Prostate gland (tissue), 2 donors: ENCODE results near the gene CELSR3. TPM values are rescaled to one million over a fixed set of nuclear protein-coding genes. Genes with fewer than 3 reads are reported as not detected.

ENCODE experiments used
- DNase-seq: peaks from one replicate; pipeline ENCODE4 v3.0.0-alpha.2; 2019; ENCODE audit warnings: low spot score
- H3K27ac ChIP-seq, 2 donors: fragments of 200-600 bp; sonication (generic); 2 replicates each; pipeline ENCODE4 v1.5.1; 2017 to 2019
- H3K27me3 ChIP-seq: fragments of 200-600 bp; sonication (generic); replicated peaks from 2 replicates; pipeline ENCODE4 v1.5.1; 2019; ENCODE audit not compliant: insufficient read depth
- H3K36me3 ChIP-seq, 2 donors: fragments of 200-600 bp; sonication (generic); 1 replicate in 1 of 2; 2 replicates in 1 of 2; pipeline versions ENCODE4 v1.5.1 to v1.8.1; 2017 to 2019
- H3K4me1 ChIP-seq: fragments of 200-600 bp; sonication (generic); replicated peaks from 2 replicates; pipeline ENCODE4 v1.5.1; 2019
- H3K4me3 ChIP-seq, 2 donors: fragments of 200-600 bp; sonication (generic); 2 replicates each; pipeline ENCODE4 v1.5.1; 2017 to 2019
- H3K9me3 ChIP-seq: fragments of 200-600 bp; sonication (generic); 2 replicates; pipeline ENCODE4 v1.5.1; 2017
- CTCF ChIP-seq, 4 experiments: fragments of 200-600 bp in 2 of 4; fragments of 450-650 bp in 2 of 4; sonication (generic) in 2 of 4; IDR thresholded peaks; 1 replicate in 3 of 4; 2 replicates in 1 of 4; pipeline ENCODE4 v1.5.1; 2016 to 2019; ENCODE audit warnings: antibody characterized with exemption in 4 of 4, mild to moderate bottlenecking in 2 of 4, moderate library complexity in 2 of 4
- POLR2A ChIP-seq: fragments of 450-650 bp; IDR thresholded peaks from one replicate; pipeline ENCODE4 v1.6.1; 2016; ENCODE audit warnings: antibody characterized with exemption, mild to moderate bottlenecking
- POLR2AphosphoS5 ChIP-seq: sonication (generic); formaldehyde crosslinking; IDR thresholded peaks from one replicate; pipeline ENCODE4 v1.6.1; 2017; ENCODE audit warnings: antibody characterized with exemption
- WGBS: methylation state at CpG from one replicate; pipeline ENCODE4 v1.1.5; 2018; 5-methylcytosine and 5-hydroxymethylcytosine counted together
- intact Hi-C: fragments of 100-400 bp; cut with DNase I; formaldehyde crosslinking; loops from one replicate; pipeline ENCODE4 v1.14.2; 2022
- total RNA-seq, 2 donors: library from RNA; depleted of rRNA; stranded (reverse); fragments of >200 nt; gene quantifications; one replicate each; pipeline ENCODE4 v1.1.0, GENCODE V29; 2016

The CELSR3 gene, protein sequence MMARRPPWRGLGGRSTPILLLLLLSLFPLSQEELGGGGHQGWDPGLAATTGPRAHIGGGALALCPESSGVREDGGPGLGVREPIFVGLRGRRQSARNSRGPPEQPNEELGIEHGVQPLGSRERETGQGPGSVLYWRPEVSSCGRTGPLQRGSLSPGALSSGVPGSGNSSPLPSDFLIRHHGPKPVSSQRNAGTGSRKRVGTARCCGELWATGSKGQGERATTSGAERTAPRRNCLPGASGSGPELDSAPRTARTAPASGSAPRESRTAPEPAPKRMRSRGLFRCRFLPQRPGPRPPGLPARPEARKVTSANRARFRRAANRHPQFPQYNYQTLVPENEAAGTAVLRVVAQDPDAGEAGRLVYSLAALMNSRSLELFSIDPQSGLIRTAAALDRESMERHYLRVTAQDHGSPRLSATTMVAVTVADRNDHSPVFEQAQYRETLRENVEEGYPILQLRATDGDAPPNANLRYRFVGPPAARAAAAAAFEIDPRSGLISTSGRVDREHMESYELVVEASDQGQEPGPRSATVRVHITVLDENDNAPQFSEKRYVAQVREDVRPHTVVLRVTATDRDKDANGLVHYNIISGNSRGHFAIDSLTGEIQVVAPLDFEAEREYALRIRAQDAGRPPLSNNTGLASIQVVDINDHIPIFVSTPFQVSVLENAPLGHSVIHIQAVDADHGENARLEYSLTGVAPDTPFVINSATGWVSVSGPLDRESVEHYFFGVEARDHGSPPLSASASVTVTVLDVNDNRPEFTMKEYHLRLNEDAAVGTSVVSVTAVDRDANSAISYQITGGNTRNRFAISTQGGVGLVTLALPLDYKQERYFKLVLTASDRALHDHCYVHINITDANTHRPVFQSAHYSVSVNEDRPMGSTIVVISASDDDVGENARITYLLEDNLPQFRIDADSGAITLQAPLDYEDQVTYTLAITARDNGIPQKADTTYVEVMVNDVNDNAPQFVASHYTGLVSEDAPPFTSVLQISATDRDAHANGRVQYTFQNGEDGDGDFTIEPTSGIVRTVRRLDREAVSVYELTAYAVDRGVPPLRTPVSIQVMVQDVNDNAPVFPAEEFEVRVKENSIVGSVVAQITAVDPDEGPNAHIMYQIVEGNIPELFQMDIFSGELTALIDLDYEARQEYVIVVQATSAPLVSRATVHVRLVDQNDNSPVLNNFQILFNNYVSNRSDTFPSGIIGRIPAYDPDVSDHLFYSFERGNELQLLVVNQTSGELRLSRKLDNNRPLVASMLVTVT (N-terminal part only)
- total RNA-seq = 1 to 10 TPM in 1 of 2 donors, under 1 TPM in 1; 0.41 to 6.4 TPM

GRCh38 chr3:48662753-48663488 is at the start of gene CELSR3:
CELSR3 (minus strand) TSS chr3:48662886; CDS start chr3:48662634, 252 bp downstream.
- Histone ChIP-seq H3K27ac (peak within 1 kb of the TSS; percentile 60), H3K4me3 (peak within 1 kb of the TSS; percentile 29 to 36), H3K27me3 (no peaks in the 10 kb centered on the region), H3K4me1 (no peaks in the 10 kb centered on the region), H3K9me3 (no peaks in the 10 kb centered on the region), H3K36me3 (no peaks in the 10 kb centered on the region)
- WGBS = 2% methylated on average over 43 of the region's 52 CpGs
- peak; percentile 42 for DNase-seq
- intact Hi-C loops = no loop called here
- peak; percentile 38 for TF ChIP-seq POLR2AphosphoS5
- TF ChIP-seq CTCF (IDR thresholded peaks at IDR 0.05) = no peak
- no peak for TF ChIP-seq POLR2A

GRCh38 chr3:48711727-48712126 is 49.0 kb upstream of the CELSR3 start:
- intact Hi-C loops = no loop called here
- Histone ChIP-seq H3K9me3 (no peaks in the 10 kb centered on the region), H3K27me3 (no peaks in the 10 kb centered on the region), H3K36me3 (no peaks in the 10 kb centered on the region), H3K27ac (peak overlapping the region in 1 of 2 donors; percentile 55), H3K4me1 (peaks cover 8% of the 10 kb centered on the region), H3K4me3 (no peak overlapping the region)
- WGBS = 25% methylated on average over 2 of the region's 2 CpGs
- TF ChIP-seq POLR2A = no peak
- peak; percentile 62 for TF ChIP-seq POLR2AphosphoS5
- no peak for TF ChIP-seq CTCF (IDR thresholded peaks at IDR 0.05)
- DNase-seq = no peak

- no peaks in the 10 kb centered on the region for H3K36me3 ChIP-seq
- H3K4me1 ChIP-seq = peaks cover 5% of the 10 kb centered on the region
- TF ChIP-seq POLR2A (no peak), CTCF (IDR thresholded peaks at IDR 0.05) (no peak), POLR2AphosphoS5 (peak; percentile 75)
- no peaks in the 10 kb centered on the region for H3K9me3 ChIP-seq
- peak; percentile 76 for DNase-seq
- 30% methylated on average over 7 of the region's 7 CpGs for WGBS
- H3K27ac ChIP-seq = peak overlapping the region; percentile 16 to 38
- intact Hi-C loops = no loop called here
- no peak overlapping the region for H3K4me3 ChIP-seq
- H3K27me3 ChIP-seq = no peaks in the 10 kb centered on the region
These were observed 46.4 kb upstream of the CELSR3 start for GRCh38 chr3:48709051-48709461.

- 21% methylated on average over 2 of the region's 2 CpGs for WGBS
- no peak for DNase-seq
- Histone ChIP-seq H3K27ac (peak overlapping the region in 1 of 2 donors; percentile 38), H3K36me3 (no peaks in the 10 kb centered on the region), H3K4me3 (no peak overlapping the region), H3K4me1 (peaks cover 5% of the 10 kb centered on the region), H3K27me3 (no peaks in the 10 kb centered on the region), H3K9me3 (no peaks in the 10 kb centered on the region)
- intact Hi-C loops = no loop called here
- TF ChIP-seq CTCF (IDR thresholded peaks at IDR 0.05) (no peak), POLR2AphosphoS5 (no peak), POLR2A (no peak)
These were observed 45.8 kb upstream of the CELSR3 start for GRCh38 chr3:48708481-48708889.
